HEK293 (cell line): ENCODE measurements around the gene SYNE1.

ENCODE experiments used
- CTCF ChIP-seq: fragments of 450-650 bp; formaldehyde crosslinking; IDR thresholded peaks from 2 replicates; pipeline ENCODE4 v1.5.1; 2016; ENCODE audit warnings: missing biosample characterization, missing genetic modification characterization
- KLF1 ChIP-seq: fragments of 450-650 bp; formaldehyde crosslinking; IDR thresholded peaks from 2 replicates; pipeline ENCODE4 v1.5.1; 2016; ENCODE audit warnings: missing biosample characterization, missing genetic modification characterization
- MEIS1 ChIP-seq: sonication (generic); formaldehyde crosslinking; IDR thresholded peaks from 2 replicates; pipeline ENCODE4 v1.8.1; 2022; ENCODE audit warnings: missing genetic modification reagents, mild to moderate bottlenecking, borderline replicate concordance
- SP7 ChIP-seq: fragments of 450-650 bp; formaldehyde crosslinking; IDR thresholded peaks from 2 replicates; pipeline ENCODE4 v1.5.1; 2016; ENCODE audit warnings: missing biosample characterization, missing genetic modification characterization
- WT1 ChIP-seq: fragments of 450-650 bp; formaldehyde crosslinking; IDR thresholded peaks from 2 replicates; pipeline ENCODE4 v1.5.1; 2016; ENCODE audit warnings: missing biosample characterization, missing genetic modification characterization
- ZBTB8A ChIP-seq: fragments of 450-650 bp; formaldehyde crosslinking; IDR thresholded peaks from 2 replicates; pipeline ENCODE4 v1.5.1; 2016; ENCODE audit warnings: missing biosample characterization, missing genetic modification characterization
- ZIC2 ChIP-seq: fragments of 450-650 bp; formaldehyde crosslinking; IDR thresholded peaks from 2 replicates; pipeline ENCODE4 v1.5.1; 2016; ENCODE audit warnings: missing biosample characterization, missing genetic modification characterization
- ZNF302 ChIP-seq: fragments of 450-650 bp; formaldehyde crosslinking; IDR thresholded peaks from 2 replicates; pipeline ENCODE4 v1.5.1; 2016; ENCODE audit warnings: missing biosample characterization, missing genetic modification characterization, low read depth
- ZNF501 ChIP-seq: fragments of 450-650 bp; formaldehyde crosslinking; IDR thresholded peaks from 2 replicates; pipeline ENCODE4 v1.5.1; 2016; ENCODE audit warnings: missing biosample characterization, missing genetic modification characterization
- TF ChIP-seq, protein P1 (sequence below): fragments of 450-650 bp; formaldehyde crosslinking; IDR thresholded peaks from 2 replicates; pipeline ENCODE4 v1.5.1; 2016; ENCODE audit warnings: missing biosample characterization, missing genetic modification characterization
- TF ChIP-seq, protein P2 (sequence below): fragments of 450-650 bp; formaldehyde crosslinking; IDR thresholded peaks from 2 replicates; pipeline ENCODE4 v1.5.1; 2016; ENCODE audit warnings: missing biosample characterization, missing genetic modification characterization, low read depth

GRCh38 chr6:152223636-152224035 is 413.5 kb downstream of the SYNE1 start:
- no peak for TF ChIP-seq CTCF (tag by site-specific recombination)
- no peak for TF ChIP-seq ZBTB8A (tag by site-specific recombination)
- TF ChIP-seq ZIC2 (tag by site-specific recombination) = no peak
- TF ChIP-seq, protein P1, sequence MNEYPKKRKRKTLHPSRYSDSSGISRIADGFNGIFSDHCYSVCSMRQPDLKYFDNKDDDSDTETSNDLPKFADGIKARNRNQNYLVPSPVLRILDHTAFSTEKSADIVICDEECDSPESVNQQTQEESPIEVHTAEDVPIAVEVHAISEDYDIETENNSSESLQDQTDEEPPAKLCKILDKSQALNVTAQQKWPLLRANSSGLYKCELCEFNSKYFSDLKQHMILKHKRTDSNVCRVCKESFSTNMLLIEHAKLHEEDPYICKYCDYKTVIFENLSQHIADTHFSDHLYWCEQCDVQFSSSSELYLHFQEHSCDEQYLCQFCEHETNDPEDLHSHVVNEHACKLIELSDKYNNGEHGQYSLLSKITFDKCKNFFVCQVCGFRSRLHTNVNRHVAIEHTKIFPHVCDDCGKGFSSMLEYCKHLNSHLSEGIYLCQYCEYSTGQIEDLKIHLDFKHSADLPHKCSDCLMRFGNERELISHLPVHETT (tag by site-specific recombination) = no peak
- no peak for TF ChIP-seq MEIS1 (CRISPR knock-in tag)
- TF ChIP-seq, protein P2, sequence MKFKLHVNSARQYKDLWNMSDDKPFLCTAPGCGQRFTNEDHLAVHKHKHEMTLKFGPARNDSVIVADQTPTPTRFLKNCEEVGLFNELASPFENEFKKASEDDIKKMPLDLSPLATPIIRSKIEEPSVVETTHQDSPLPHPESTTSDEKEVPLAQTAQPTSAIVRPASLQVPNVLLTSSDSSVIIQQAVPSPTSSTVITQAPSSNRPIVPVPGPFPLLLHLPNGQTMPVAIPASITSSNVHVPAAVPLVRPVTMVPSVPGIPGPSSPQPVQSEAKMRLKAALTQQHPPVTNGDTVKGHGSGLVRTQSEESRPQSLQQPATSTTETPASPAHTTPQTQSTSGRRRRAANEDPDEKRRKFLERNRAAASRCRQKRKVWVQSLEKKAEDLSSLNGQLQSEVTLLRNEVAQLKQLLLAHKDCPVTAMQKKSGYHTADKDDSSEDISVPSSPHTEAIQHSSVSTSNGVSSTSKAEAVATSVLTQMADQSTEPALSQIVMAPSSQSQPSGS (tag by site-specific recombination) = no peak
- no peak for TF ChIP-seq ZNF302
- TF ChIP-seq KLF1 = no peak
- no peak for TF ChIP-seq SP7
- TF ChIP-seq WT1 (tag by site-specific recombination) = no peak
- no peak for TF ChIP-seq ZNF501 (tag by site-specific recombination)
